Natural killer cell treated with Interleukin-12 subunit alpha and Interleukin-12 subunit beta and Interleukin-15 and Interleukin-18, amount 100 ng/mL, for 72 hours (primary cell): ENCODE measurements around the gene SERPINA12. TPM values are rescaled to one million over a fixed set of nuclear protein-coding genes. Genes with fewer than 3 reads are reported as not detected.
"Not testable (repeated sequence)": the region's sequence is repeated elsewhere in the genome, so short reads cannot be mapped to it uniquely, and the experiment has no call there.

Source experiments
- ATAC-seq, 2 donors: fragments of 150-1000 bp; cut with Tn5 transposase in 1 of 2; sonication (Bioruptor Pico), chemical (Tn5 transposase) in 1 of 2; 2 replicates each; pipeline ENCODE4 v1.10.0; 2021
- DNase-seq: peaks from one replicate; pipeline ENCODE4 v3.0.0; 2022; ENCODE audit warnings: low spot score
- H3K27ac Mint-ChIP-seq, 2 donors: 1 replicate in 1 of 2; 2 replicates in 1 of 2; pipeline ENCODE4 v1.8.0; 2022; ENCODE audit warnings: mixed read lengths in 2 of 2, mild to moderate bottlenecking in 1 of 2, moderate library complexity in 1 of 2
- H3K27me3 Mint-ChIP-seq, 2 donors: 1 replicate in 1 of 2; 2 replicates in 1 of 2; pipeline ENCODE4 v1.8.0; 2022; ENCODE audit warnings: mixed read lengths in 2 of 2
- H3K36me3 Mint-ChIP-seq: one replicate; pipeline ENCODE4 v1.8.0; 2022; ENCODE audit warnings: mixed read lengths
- H3K4me1 Mint-ChIP-seq, 2 donors: 1 replicate in 1 of 2; 2 replicates in 1 of 2; pipeline ENCODE4 v1.8.0; 2022; ENCODE audit warnings: low read depth in 2 of 2, mixed read lengths in 2 of 2, mild to moderate bottlenecking in 1 of 2
- H3K4me3 Mint-ChIP-seq: one replicate; pipeline ENCODE4 v1.8.0; 2022; ENCODE audit warnings: mixed read lengths
- H3K9me3 Mint-ChIP-seq: 2 replicates; pipeline ENCODE4 v1.8.0; 2022; ENCODE audit warnings: mixed read lengths
- total RNA-seq, 2 donors: library from RNA; stranded (reverse); gene quantifications; one replicate each; pipeline ENCODE4 v1.2.3, GENCODE V29; 2022

Gene SERPINA12
- total RNA-seq, 2 donors from 2014 or later, result not detected

DNA sequence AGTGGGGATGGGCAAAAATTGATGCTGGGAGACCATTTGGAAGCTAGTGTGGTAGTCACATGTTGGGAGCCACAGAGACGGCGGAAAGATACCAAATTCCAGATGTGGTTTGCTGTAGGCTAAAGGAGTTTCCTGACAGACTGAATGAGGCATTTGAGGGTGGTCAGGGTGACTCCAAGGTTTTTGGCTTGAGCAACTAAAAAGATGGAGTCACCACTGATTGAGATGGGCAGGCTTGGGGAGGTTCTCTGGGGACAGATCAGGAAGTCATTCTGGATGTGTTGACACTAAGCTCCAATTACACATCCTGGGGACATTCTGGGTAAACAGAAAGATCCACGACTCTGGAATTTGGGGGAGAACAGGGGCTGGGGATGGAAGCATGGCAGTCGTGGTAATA, 17.8 kb downstream of the SERPINA12 start:
- Mint-ChIP-seq H3K4me3 (no peak overlapping the region), H3K27ac (no peak overlapping the region), H3K36me3 (no peaks in the 10 kb centered on the region), H3K9me3 (no peaks in the 10 kb centered on the region), H3K4me1 (no peaks in the 10 kb centered on the region), H3K27me3 (peaks cover 2 to 7% of the 10 kb centered on the region in 2 donors)
- no peak for ATAC-seq
- no peak for DNase-seq

DNA sequence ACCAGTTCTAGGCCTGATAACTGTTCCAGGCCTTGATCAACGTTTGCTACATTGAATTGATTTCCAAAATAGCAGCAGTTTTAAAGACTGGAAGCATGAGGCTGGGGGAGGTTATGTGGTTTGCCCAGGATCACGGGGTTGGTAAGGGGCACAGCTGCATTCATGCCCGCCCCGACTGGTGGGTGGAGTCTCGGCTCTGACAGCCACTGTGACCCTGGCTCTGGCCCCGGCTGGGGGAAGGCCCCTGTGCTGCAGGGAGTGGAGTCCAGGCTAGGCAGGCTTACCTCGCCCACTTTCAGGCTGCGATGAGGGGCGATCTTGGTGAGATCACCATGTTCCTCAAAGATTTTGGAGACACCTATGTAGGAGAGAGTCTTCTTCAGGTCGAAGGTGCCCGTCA, 19.9 kb downstream of the SERPINA12 start:
- no peaks in the 10 kb centered on the region for H3K9me3 Mint-ChIP-seq
- ATAC-seq, result peak in 1 of 2 donors; percentile 14
- H3K4me1 Mint-ChIP-seq, result peaks cover 0 to 4% of the 10 kb centered on the region in 2 donors
- no peaks in the 10 kb centered on the region for H3K36me3 Mint-ChIP-seq
- H3K27ac Mint-ChIP-seq, result no peak overlapping the region
- DNase-seq, result no peak
- H3K27me3 Mint-ChIP-seq, result peaks cover 7 to 9% of the 10 kb centered on the region in 2 donors
- H3K4me3 Mint-ChIP-seq, result no peak overlapping the region

DNA sequence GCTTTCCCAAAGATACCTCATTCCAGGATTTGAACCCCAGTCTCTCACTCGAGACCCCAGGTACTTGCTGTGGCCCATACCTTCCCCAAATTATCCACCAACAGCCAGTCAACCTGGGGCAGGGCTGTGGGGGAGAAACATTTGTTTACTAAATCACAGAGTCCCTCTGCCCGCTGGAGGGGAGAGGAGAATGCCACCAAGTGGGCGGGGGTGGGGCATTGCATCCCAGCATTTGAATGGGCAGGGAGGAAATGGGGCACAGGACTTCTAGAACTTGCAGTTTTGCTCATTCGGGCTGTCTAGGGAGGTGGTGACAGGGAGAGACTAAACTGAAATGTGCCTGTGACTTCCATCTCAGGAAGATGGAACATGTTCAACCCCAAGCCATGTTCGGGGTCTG, 22.4 kb downstream of the SERPINA12 start:
- ATAC-seq (no peak), DNase-seq (no peak)
- Mint-ChIP-seq H3K27me3 (peaks cover 14 to 22% of the 10 kb centered on the region in 2 donors), H3K4me1 (peaks cover 0 to 4% of the 10 kb centered on the region in 2 donors), H3K9me3 (no peaks in the 10 kb centered on the region), H3K27ac (no peak overlapping the region), H3K4me3 (no peak overlapping the region), H3K36me3 (no peaks in the 10 kb centered on the region)

DNA sequence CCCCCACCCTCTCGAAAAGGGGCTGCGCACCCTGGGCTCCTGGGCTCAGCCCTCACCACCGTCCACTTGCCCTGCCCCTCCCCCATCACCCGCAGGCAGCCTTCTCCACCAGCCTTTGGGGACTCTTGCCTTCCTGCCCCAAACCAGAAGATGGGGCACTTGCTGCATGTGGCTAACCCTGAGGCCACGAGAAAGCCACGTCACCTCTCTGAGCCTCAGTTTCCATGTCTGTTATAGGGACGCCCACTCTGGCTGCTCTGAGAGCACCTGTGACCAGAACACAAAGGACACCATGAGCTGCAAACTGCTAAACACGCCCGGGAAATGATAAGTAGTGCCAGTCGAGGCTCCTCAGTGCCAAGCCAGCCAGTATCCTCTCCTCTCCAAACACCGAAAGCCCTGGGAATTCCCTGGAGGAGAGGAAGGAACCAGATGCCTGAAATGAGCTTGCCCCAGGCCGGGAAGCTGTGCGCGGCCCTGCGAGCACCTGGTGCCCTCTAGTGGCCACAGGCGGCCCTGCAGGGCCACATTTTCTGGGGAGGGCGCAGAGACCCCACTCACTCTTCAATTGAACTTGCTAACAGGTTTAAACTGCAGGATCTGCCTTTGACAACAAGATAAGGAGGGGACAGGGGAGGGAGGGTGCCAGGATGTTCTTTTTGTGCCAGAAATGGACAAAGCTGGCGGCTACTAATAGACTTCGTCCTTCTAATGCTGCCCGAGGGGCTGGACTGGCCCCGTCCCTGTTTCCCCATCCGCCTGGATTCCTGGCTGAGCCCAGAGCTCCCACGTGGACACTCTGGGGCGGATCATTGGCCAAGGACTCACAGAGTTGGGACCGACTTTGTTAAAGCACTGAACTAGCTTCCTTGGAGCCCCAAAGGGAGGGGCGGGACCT, 23.1 kb downstream of the SERPINA12 start:
- H3K27ac Mint-ChIP-seq, result no peak overlapping the region
- ATAC-seq, result peak in 1 of 2 donors; percentile 58
- no peak overlapping the region for H3K4me3 Mint-ChIP-seq
- peak; percentile 64 for DNase-seq
- no peaks in the 10 kb centered on the region for H3K36me3 Mint-ChIP-seq
- peaks cover 14 to 22% of the 10 kb centered on the region in 2 donors for H3K27me3 Mint-ChIP-seq
- peaks cover 0 to 4% of the 10 kb centered on the region in 2 donors for H3K4me1 Mint-ChIP-seq
- no peaks in the 10 kb centered on the region for H3K9me3 Mint-ChIP-seq

DNA sequence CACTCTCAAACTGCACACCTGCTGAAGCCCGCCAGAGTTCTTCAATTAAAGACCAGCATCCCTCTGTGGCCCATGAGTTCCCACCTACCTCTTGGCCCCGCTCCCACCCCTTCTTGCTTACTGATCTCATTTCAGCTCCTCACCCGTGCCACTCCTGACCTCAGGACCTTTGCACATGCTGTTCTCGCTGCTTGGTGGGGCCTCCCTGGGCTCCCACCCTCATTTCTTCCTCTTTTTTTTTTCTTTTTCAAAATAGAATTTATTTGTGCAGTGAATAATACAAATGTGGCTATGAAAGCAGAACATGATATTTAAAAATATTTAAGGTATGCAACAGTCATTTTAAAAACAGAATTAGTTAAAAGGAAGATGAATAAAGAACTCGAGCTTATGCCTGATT, 24.8 kb downstream of the SERPINA12 start:
- Mint-ChIP-seq H3K9me3 (no peaks in the 10 kb centered on the region), H3K4me3 (no peak overlapping the region), H3K27me3 (peaks cover 14 to 22% of the 10 kb centered on the region in 2 donors), H3K27ac (no peak overlapping the region), H3K4me1 (peaks cover 0 to 4% of the 10 kb centered on the region in 2 donors), H3K36me3 (no peaks in the 10 kb centered on the region)
- no peak for DNase-seq
- ATAC-seq, result no peak

DNA sequence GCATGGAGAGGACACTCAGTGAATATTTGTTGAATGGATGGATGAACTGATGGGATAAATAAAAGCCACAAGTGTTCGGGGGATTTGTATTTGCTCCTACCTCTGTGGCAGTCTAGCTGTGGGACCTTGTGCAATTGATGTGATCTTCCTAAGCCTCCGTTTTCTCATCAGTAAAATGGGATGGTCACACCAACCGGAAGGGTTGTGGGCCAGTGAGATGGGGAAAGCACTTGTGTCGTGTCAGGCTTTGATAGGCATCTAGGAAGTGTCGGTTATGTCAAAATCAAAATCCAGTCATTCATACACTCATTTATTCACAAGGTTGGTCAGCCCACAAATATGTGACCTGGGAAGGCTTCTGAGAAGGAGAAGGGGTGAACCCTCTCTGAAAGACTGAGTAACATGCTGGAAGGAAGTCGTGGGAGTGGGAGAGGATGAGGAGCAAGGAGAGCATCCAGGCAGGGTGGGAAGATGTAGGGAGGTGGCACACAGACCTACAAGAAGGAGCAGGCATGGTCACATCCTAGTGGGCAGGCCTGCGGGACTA, 25.5 kb downstream of the SERPINA12 start:
- Mint-ChIP-seq H3K9me3 (peaks cover 2% of the 10 kb centered on the region), H3K4me1 (peaks cover 0 to 4% of the 10 kb centered on the region in 2 donors), H3K4me3 (no peak overlapping the region), H3K27me3 (peaks cover 15 to 22% of the 10 kb centered on the region in 2 donors), H3K36me3 (peaks cover 2% of the 10 kb centered on the region), H3K27ac (no peak overlapping the region)
- DNase-seq (no peak), ATAC-seq (no peak)

DNA sequence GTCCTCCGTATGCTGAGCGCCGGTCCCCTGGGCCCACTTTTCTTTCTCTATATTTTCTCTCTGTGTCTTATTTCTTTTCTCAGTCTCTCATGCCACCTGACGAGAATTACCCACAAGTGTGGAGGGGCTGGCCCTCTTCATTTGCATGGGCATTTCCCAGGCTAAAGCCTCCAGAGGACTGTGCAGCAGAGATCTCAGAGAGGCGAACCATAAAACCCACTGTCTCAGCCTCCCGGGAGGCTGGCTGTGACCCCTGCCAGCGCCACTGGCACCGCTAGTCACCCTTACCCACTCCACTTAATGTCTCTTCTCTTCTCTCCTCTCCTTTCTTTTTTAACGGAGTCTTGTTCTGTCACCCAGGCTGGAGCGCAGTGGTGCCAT, 26.2 kb downstream of the SERPINA12 start:
- H3K27me3 Mint-ChIP-seq, result peaks cover 15 to 17% of the 10 kb centered on the region in 2 donors
- DNase-seq (no peak), ATAC-seq (no peak)
- H3K36me3 Mint-ChIP-seq, result peaks cover 6% of the 10 kb centered on the region
- H3K27ac Mint-ChIP-seq, result no peak overlapping the region
- H3K4me1 Mint-ChIP-seq, result peaks cover 0 to 4% of the 10 kb centered on the region in 2 donors
- H3K9me3 Mint-ChIP-seq, result peaks cover 5% of the 10 kb centered on the region
- H3K4me3 Mint-ChIP-seq, result no peak overlapping the region

DNA sequence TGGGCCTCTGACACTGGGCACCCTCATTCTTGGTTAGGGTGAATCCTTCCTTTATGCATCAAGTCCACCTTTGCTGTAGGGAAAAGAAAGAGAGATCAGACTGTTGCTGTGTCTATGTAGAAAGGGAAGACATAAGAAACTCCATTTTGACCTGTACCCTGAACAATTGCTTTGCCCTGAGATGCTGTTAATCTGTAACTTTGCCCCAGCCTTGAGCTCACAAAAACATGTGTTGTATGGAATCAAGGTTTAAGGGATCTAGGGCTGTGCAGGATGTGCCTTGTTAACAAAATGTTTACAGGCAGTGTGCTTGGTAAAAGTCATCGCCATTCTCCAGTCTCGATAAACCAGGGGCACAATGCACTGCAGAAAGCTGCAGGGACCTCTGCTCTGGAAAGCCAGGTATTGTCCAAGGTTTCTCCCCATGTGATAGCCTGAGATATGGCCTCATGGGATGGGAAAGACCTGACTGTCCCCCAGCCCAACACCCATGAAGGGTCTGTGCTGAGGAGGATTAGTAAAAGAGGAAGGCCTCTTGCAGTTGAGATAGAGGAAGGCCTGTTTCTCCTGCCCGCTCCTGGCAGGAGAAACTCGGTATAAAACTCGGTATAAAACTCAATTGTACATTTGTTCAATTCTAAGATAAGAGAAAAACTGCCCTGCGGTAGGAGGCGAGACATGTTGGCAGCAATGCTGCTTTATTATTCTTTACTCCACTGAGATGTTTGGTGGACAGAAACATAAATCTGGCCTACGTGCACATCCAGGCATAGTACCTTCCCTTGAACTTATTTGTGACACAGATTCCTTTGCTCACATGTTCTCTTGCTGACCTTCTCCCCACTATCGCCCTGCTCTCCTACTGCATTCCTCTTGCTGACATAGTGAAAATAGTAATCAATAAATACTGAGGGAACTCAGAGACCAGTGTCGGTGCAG, 26.9 kb downstream of the SERPINA12 start:
- H3K36me3 Mint-ChIP-seq, DNase-seq, ATAC-seq, H3K4me1 Mint-ChIP-seq, H3K4me3 Mint-ChIP-seq, H3K9me3 Mint-ChIP-seq, H3K27ac Mint-ChIP-seq: not testable (repeated sequence)
- peaks cover 15 to 17% of the 10 kb centered on the region in 2 donors for H3K27me3 Mint-ChIP-seq

DNA sequence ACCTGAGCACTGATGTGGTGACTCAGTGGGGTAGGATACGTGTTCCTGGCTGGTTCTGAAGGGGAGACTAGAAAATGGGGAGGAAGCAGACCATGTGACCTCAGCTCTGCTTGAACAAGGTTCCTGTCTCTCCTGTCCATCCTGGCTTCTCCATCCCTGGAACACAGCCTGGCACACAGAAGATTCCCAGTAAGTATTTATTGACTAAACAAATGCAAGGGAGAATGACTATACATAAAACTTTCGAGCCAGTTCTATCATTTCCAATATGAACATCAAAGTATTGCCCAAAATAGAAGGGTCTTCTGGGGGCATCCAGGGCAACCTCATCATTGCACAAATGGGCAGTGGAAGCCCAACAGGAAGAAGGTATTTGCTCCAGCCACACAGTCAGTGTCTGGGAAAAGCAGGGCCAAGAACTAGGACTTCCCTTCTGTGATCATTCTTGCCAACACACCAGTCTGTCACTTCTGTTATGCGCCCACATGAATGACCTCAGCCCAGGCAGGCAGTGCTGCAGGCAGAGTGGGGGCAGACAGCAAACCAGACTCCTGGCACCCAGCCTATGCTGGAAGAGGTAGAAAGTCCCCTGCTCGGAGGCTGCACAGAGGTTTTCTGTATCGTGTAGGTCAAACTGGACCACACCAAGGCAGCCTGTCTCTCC, 27.7 kb downstream of the SERPINA12 start:
- Mint-ChIP-seq H3K27me3 (peaks cover 15 to 17% of the 10 kb centered on the region in 2 donors), H3K9me3 (peaks cover 5% of the 10 kb centered on the region), H3K4me3 (no peak overlapping the region), H3K4me1 (peaks cover 0 to 4% of the 10 kb centered on the region in 2 donors), H3K27ac (no peak overlapping the region), H3K36me3 (peaks cover 12% of the 10 kb centered on the region)
- ATAC-seq, result no peak
- no peak for DNase-seq

DNA sequence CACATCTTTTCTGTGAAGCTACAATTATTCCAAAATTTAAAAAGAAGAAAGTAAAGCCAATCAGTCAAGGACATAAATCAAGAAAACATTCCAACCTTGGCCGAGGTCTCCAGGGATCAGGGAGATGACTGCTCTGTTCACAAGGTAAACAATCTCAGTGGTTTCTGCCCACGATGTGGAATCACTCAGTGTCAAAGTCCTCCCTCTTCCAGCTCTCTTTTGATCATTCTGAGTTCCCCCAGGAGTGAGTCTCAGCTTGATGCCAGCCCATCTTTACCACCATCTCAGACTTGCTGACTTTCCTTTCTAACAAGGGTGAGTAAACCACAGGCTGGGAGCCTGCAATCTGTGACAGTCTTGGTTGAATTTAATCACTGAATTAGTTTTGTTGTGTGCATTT, 28.5 kb downstream of the SERPINA12 start:
- H3K27ac Mint-ChIP-seq, result no peak overlapping the region
- no peak overlapping the region for H3K4me3 Mint-ChIP-seq
- H3K27me3 Mint-ChIP-seq, result peaks cover 13 to 15% of the 10 kb centered on the region in 2 donors
- peaks cover 12% of the 10 kb centered on the region for H3K36me3 Mint-ChIP-seq
- no peaks in the 10 kb centered on the region for H3K4me1 Mint-ChIP-seq
- DNase-seq (no peak), ATAC-seq (no peak)
- H3K9me3 Mint-ChIP-seq, result peaks cover 5% of the 10 kb centered on the region

DNA sequence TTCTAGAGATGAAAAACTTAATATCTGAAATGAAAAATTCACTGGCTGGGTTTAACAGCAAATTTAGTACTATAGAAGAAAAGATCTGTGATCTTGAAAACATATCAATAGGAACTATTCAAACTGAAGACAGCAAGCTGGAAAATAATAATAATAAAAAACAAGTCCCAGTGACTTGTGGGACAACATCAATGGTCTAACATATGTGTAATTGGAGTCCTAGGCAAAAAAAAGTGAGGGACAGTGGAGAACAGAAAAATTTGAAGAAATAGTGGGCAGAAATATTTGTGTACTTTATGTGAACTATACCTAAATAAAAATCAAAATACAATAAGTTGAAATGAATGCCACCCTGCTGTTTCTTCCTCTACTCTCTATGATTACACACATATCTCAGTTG, 30.8 kb downstream of the SERPINA12 start:
- Mint-ChIP-seq H3K36me3 (peaks cover 12% of the 10 kb centered on the region), H3K9me3 (peaks cover 5% of the 10 kb centered on the region), H3K4me1 (no peaks in the 10 kb centered on the region), H3K27ac (no peak overlapping the region), H3K27me3 (peaks cover 3 to 8% of the 10 kb centered on the region in 2 donors), H3K4me3 (no peak overlapping the region)
- no peak for DNase-seq
- ATAC-seq, result no peak

DNA sequence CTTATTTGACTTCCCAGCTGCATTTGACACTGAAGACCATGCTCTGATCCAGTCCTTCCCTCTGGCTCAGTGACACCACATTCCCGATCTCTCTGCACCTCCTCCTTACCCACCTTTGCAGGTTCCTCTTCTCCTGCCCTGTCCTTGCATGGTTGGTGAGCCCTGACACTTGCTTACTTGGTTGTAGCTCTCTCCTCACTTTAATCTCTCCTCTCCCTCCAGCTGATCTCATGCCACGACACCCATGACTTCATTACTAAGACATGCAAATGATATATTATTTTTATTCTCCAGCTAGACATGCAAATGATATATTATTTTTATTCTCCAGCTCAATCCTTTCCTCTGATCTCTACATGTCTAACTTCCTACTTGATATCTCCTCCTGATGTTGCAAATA, 33.2 kb downstream of the SERPINA12 start, which contains the start of gene SERPINA9:
Gene SERPINA9, minus strand, starts transcription at position 175 of the 400 bp plus-strand sequence. CDS start 6,357 bp downstream, outside the sequence.
- no peak within 1 kb of the TSS for H3K4me3 Mint-ChIP-seq
- no peaks in the 10 kb centered on the region for H3K4me1 Mint-ChIP-seq
- ATAC-seq, result no peak
- peaks cover 5% of the 10 kb centered on the region for H3K9me3 Mint-ChIP-seq
- DNase-seq, result no peak
- no peak within 1 kb of the TSS for H3K27ac Mint-ChIP-seq
- peaks cover 11 to 12% of the 10 kb centered on the region in 2 donors for H3K27me3 Mint-ChIP-seq
- H3K36me3 Mint-ChIP-seq, result peaks cover 12% of the 10 kb centered on the region

DNA sequence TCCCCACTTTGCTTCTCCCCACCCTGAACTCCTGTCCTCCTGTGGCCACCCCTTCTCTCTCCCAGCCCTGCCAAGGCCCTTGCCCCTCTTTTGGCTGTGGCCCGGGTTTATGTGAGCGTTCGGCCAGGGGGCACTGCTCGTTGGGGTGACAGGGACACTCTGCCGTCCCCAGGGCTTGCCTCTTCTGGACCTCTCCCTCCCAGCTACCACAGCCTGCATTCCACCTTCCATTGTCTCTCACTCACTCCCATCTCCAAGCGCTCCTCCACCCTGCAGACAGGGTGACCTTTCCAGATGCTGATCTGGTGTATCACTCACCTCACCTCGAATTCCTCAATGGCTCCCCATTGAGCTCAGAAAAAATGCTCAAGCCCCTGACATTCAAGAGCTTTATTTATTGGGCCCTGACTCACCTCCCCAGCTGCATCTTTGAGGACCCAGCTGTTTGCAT, 34.7 kb downstream of the SERPINA12 start:
- ATAC-seq (no peak), DNase-seq (no peak)
- H3K27me3 Mint-ChIP-seq, result peaks cover 11 to 12% of the 10 kb centered on the region in 2 donors
- no peaks in the 10 kb centered on the region for H3K4me1 Mint-ChIP-seq
- H3K36me3 Mint-ChIP-seq, result peaks cover 12% of the 10 kb centered on the region
- H3K27ac Mint-ChIP-seq, result no peak overlapping the region
- H3K9me3 Mint-ChIP-seq, result peaks cover 5% of the 10 kb centered on the region
- H3K4me3 Mint-ChIP-seq, result no peak overlapping the region
